Measurements from ENCODE around the gene ZFHX3. TPM values are rescaled to one million over a fixed set of nuclear protein-coding genes. Genes with fewer than 3 reads are reported as not detected.
A peak's percentile ranks its signal among the peaks of the same experiment; 100 is the strongest.

Gene ZFHX3
- total RNA-seq, 1 experiment from 2014 or later: 13.6 TPM

GRCh38 chr16:72930396-72930795 lies 117.5 kb downstream of the ZFHX3 start:
- no peak for DNase-seq
- Mint-ChIP-seq H3K27me3 (ENCODE audit: unreplicated experiment) (no peaks in the 10 kb centered on the region), H3K9me3 (ENCODE audit: low read depth, unreplicated experiment) (no peaks in the 10 kb centered on the region), H3K36me3 (ENCODE audit: insufficient read depth, unreplicated experiment) (peaks cover 19% of the 10 kb centered on the region), H3K4me3 (ENCODE audit: low read depth, unreplicated experiment) (no peak overlapping the region), H3K4me1 (ENCODE audit: low read depth, unreplicated experiment) (peaks cover 70% of the 10 kb centered on the region), H3K27ac (ENCODE audit: unreplicated experiment) (no peak overlapping the region)
- intact Hi-C loops (cut with micrococcal nuclease; ENCODE audit: unreplicated experiment): no loop called here
- CTCF ChIA-PET: interaction anchor here (0.6 kb wide), 1 partner anchor 1776 kb away, joined by 3 read pairs; no protein-coding TSS in a partner anchor
- no peak for TF ChIP-seq CTCF (IDR thresholded peaks at IDR 0.05; ENCODE audit: unreplicated experiment)
- no TSS peak for BruUV-seq (replicated peaks)

DNA sequence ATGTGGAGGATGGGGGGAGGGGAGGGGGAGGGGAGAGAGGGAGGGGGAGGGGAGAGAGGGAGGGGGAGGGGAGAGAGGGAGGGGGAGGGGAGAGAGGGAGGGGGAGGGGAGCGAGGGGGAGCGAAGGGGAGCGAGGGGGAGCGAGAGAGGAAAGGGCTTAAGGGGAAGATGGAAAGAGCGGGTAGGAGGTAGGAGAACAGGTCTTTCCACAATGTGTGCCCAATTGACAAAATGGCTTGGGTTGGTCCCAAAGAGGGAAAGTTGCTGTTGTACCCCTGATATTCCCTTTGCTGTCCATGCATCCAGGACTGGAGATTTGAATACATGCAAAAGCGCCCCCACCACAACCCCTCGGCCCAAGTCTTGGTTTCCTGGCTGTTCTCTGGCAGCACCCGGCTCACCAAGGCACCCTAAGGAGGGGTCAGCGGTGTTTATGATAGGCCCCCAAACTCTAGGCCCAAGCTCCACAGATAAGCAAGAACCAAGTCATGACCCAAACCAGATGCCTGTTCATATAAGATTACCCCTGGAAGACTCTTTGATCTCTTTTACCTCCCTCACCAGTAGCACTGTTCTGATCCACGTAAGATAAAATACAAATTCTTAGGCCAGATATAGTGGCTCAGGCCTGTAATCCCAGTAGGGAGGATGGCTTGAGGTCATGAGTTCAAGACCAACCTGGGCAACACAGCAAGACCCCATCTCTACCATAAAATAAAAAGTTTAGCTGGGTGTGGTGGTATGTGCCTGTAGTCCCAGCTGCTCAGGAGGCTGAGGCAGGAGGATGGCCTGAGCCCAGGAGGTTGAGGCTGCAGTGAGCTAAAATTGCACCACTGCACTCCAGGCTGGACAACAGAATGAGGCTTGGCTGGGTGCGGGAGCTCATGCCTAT lies 119.6 kb downstream of the ZFHX3 start:
- peaks cover 77% of the 10 kb centered on the region for H3K4me1 Mint-ChIP-seq (ENCODE audit: low read depth, unreplicated experiment)
- peak overlapping the region; percentile 22 for H3K27ac Mint-ChIP-seq (ENCODE audit: unreplicated experiment)
- CTCF ChIA-PET: interaction anchor here (1.0 kb wide), 1 partner anchor 126 kb away, joined by 4 read pairs; no protein-coding TSS in a partner anchor
- TF ChIP-seq CTCF (IDR thresholded peaks at IDR 0.05; ENCODE audit: unreplicated experiment): no peak
- intact Hi-C loops (cut with micrococcal nuclease; ENCODE audit: unreplicated experiment): loop anchor here (5.0 kb wide), 4 partner anchors 69 to 129 kb away; no protein-coding TSS in a partner anchor
- DNase-seq: peak; percentile 26
- H3K4me3 Mint-ChIP-seq (ENCODE audit: low read depth, unreplicated experiment): peak overlapping the region; percentile 34
- H3K27me3 Mint-ChIP-seq (ENCODE audit: unreplicated experiment): no peaks in the 10 kb centered on the region
- H3K9me3 Mint-ChIP-seq (ENCODE audit: low read depth, unreplicated experiment): no peaks in the 10 kb centered on the region
- BruUV-seq (replicated peaks): no TSS peak
- peaks cover 23% of the 10 kb centered on the region for H3K36me3 Mint-ChIP-seq (ENCODE audit: insufficient read depth, unreplicated experiment)

GRCh38 chr16:72927199-72928089 lies 120.5 kb downstream of the ZFHX3 start:
- Mint-ChIP-seq H3K4me3 (ENCODE audit: low read depth, unreplicated experiment) (peak overlapping the region; percentile 34), H3K4me1 (ENCODE audit: low read depth, unreplicated experiment) (peaks cover 82% of the 10 kb centered on the region), H3K27ac (ENCODE audit: unreplicated experiment) (peak overlapping the region; percentile 22), H3K27me3 (ENCODE audit: unreplicated experiment) (no peaks in the 10 kb centered on the region), H3K36me3 (ENCODE audit: insufficient read depth, unreplicated experiment) (peaks cover 23% of the 10 kb centered on the region), H3K9me3 (ENCODE audit: low read depth, unreplicated experiment) (no peaks in the 10 kb centered on the region)
- peak; percentile 83 for DNase-seq
- no peak for TF ChIP-seq CTCF (IDR thresholded peaks at IDR 0.05; ENCODE audit: unreplicated experiment)
- BruUV-seq (replicated peaks): no TSS peak
- CTCF ChIA-PET: interaction anchor here (1.0 kb wide), 1 partner anchor 127 kb away, joined by 4 read pairs; no protein-coding TSS in a partner anchor
- intact Hi-C loops (cut with micrococcal nuclease; ENCODE audit: unreplicated experiment): loop anchor here (1.0 to 5.0 kb wide), 5 partner anchors 15 to 130 kb away; no protein-coding TSS in a partner anchor
